DND-41 (cell line): ENCODE results near the gene ULBP1.

ENCODE experiments used
- CTCF ChIP-seq: IDR thresholded peaks from 2 replicates; pipeline ENCODE4 v1.5.1; 2012; ENCODE audit warnings: borderline replicate concordance, low read length, moderate library complexity, mild to moderate bottlenecking; ENCODE audit not compliant: poor library complexity, severe bottlenecking; ENCODE audit errors: extremely low read depth
- EZH2 ChIP-seq: IDR thresholded peaks from 3 replicates; pipeline ENCODE4 v1.6.1; 2012; ENCODE audit warnings: borderline replicate concordance, low read depth, mild to moderate bottlenecking, moderate library complexity, low read length, inconsistent platforms; ENCODE audit not compliant: severe bottlenecking

- no peak for TF ChIP-seq EZH2
- TF ChIP-seq CTCF, result no peak
Observed at GRCh38 chr6:149917679-149918078, 46.1 kb upstream of the ULBP1 start.
